Stimulated activated naive CD8-positive, alpha-beta T cell treated with anti-CD3 and anti-CD28 coated beads, Interleukin-15, Interleukin-2, amounts not matched to agents 100 U/mL and 50 U/mL, for 24 hours (primary cell): Measurements from ENCODE around the gene XPO4.
"Not testable (repeated sequence)": the region's sequence is repeated elsewhere in the genome, so short reads cannot be mapped to it uniquely, and the experiment has no call there.

ENCODE experiments used
- ATAC-seq: fragments of 150-1000 bp; cut with Tn5 transposase; one replicate; pipeline ENCODE4 v1.10.0; 2021
- DNase-seq: peaks from one replicate; pipeline ENCODE4 v3.0.0; 2021

The XPO4 gene

GRCh38 chr13:20780317-20780716 lies 122.2 kb downstream of the XPO4 start:
- ATAC-seq: no peak
- DNase-seq: no peak

- DNase-seq: no peak
- ATAC-seq: no peak
Measured at GRCh38 chr13:20779405-20779804, 123.1 kb downstream of the XPO4 start.

DNA sequence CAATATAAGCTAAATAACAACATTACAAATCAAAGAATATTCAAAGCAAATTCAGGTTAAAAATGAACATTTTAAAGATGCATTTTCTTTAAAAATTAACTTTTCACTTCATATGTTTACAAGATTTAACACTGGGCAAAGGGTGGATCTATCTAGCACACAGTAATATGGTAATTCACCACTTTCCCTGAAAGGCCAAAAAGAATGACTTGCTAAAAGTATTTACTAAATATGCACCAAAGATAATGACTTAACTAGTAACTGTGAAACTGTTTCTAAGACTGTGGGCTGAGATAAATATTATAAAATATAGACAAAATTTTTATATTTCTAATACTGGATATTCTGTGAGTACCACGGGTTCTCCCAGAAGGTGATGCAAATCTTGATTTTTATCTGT lies 124.2 kb downstream of the XPO4 start:
- DNase-seq (no peak), ATAC-seq (no peak)

DNA sequence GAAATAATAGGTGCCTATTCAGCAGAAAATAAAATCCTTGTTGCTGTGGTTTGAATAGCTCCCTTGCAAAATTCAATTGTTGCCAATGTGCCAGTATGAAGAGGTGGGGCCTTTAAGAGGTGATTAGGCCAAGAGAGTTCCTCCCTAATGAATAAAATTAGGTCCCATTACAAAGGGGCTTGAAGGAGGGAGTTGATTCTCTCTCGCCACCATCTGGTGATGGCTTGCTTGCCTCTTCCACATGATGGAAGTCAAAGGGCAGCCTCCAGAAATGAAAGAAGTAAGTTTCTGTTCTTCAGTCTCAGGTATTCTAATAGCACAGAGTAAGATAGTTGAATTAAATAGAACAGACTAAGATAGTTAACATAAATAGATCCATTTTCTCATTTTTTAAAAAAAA lies 125.8 kb downstream of the XPO4 start:
- no peak for ATAC-seq
- no peak for DNase-seq

DNA sequence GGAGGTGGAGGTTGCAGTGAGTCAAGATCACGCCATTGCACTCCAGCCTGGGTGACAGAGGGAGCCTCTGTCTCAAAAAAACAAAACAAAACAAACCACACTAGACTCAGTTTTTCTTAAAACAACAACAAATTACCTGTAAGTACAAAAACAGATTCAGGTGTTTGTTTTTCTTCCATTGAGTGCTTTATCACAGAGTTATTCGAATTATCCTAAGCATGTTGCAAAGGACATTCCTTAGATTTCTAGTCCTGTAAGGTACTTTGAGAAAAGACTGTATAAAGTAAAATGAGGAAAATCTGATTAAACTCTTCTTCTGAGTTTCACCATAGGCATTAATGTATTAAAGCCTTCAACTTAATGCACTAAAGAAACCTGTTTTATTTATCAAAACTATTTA lies 126.6 kb downstream of the XPO4 start:
- DNase-seq: no peak
- ATAC-seq: no peak

DNA sequence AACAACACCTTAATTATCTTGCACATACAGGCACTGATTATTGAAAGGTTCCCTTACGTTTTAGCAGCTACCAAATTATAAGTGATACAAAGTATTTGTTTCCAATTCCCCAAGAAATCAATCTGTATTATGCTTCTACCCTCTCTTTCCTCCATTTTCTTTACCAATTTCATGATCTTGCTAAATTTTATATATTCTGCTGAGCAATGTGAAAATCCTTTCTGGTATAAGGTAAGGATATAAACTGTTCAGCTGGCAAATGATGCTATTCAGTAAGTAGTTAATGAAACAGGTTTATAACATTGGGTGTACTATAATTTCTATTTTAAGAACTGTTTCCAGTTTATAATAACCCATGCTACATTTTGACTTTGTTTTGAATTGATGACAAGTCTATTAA lies 127.8 kb downstream of the XPO4 start:
- DNase-seq (no peak), ATAC-seq (no peak)

DNA sequence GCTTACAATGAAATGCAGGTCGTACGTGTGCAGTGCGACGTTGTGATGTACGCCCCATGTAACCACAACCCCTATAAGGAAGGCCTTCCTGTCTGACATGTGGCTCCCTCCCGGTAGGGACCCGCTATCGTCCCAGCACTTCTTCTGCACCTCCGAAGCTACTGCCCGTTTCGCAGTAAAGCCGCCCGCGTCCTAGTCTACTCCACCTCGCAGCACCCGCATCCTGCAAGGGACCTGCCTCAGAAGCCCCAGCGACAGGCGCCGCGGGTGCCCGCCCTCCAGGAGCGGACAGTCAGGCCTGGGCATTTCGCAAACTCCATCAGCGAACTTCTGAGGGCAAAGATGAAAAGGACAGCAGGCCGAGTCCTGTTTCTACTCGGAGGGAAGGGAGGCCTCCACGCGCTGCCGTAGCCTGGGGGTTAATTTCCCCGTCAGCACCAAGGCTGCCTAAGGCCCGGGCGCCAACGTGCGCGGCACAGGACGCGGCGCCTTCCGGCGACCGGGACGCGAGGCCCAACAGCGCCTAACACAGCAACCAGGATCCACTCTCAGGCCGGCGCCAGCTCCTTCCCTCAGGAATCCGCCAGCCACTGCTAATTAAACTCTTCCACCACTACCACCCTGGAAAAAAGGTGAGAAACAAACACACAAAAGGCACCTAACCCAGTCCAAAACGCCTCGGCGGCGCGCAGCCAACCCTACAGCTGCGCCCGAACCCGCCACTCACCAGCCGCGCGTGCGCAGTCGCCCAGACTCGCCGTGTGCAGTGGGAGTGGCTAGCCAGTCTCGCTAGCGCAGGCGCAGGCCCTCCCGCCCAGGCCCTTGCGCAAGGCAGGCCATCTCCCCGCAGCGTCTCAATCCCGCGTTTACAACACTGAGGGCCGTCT lies 129.1 kb downstream of the XPO4 start, which contains the start of gene EEF1AKMT1:
Gene EEF1AKMT1 (minus strand): TSS at position 768 of the 887 bp plus-strand sequence. CDS start 16,363 bp downstream, outside the sequence.
- DNase-seq (peak; percentile 97), ATAC-seq (peak; percentile 93)

- ATAC-seq: no peak
Measured at GRCh38 chr13:20772401-20773131, 130.0 kb downstream of the XPO4 start.

GRCh38 chr13:20769834-20770233 lies 132.7 kb downstream of the XPO4 start:
- ATAC-seq (no peak), DNase-seq (no peak)

More at GRCh38 chr13:20772401-20773131, 130.0 kb downstream of the XPO4 start:
- no peak for DNase-seq

DNA sequence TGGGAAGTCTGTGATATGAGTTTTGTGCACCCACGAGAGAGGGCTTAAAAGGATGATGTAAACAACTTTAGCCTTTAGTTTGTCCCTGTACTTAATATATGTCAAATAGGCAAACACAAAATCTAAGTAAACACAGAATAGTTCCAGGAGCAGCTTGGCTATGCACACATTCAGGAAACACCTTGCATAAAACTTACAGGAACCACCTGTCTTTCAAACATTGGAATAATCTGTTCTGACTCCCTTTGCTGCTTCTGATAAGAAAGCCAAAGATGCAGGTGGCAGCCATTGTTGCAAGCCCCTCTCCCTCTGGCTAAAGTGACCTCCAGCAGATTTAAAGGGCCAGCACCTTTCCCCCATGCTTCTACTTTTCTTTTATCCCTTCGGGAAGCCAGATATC lies 133.5 kb downstream of the XPO4 start:
- no peak for DNase-seq

GRCh38 chr13:20767309-20767943 lies 135.1 kb downstream of the XPO4 start:
- ATAC-seq: no peak

More for the DNA sequence above, 133.5 kb downstream of the XPO4 start:
- no peak for ATAC-seq

GRCh38 chr13:20760872-20761271 lies 141.7 kb downstream of the XPO4 start:
- DNase-seq: no peak
- ATAC-seq: no peak

More at GRCh38 chr13:20767309-20767943, 135.1 kb downstream of the XPO4 start:
- no peak for DNase-seq

GRCh38 chr13:20754009-20754408 lies 148.5 kb downstream of the XPO4 start:
- ATAC-seq (no peak), DNase-seq (no peak)

GRCh38 chr13:20749377-20749776 lies 153.2 kb downstream of the XPO4 start:
- DNase-seq (no peak), ATAC-seq (no peak)

- ATAC-seq, DNase-seq: not testable (repeated sequence)
Measured at GRCh38 chr13:20743830-20744404, 158.6 kb downstream of the XPO4 start.

GRCh38 chr13:20740021-20740420 lies 162.5 kb downstream of the XPO4 start:
- no peak for ATAC-seq
- DNase-seq: no peak

GRCh38 chr13:20738616-20739015 lies 163.9 kb downstream of the XPO4 start:
- ATAC-seq (no peak), DNase-seq (no peak)

DNA sequence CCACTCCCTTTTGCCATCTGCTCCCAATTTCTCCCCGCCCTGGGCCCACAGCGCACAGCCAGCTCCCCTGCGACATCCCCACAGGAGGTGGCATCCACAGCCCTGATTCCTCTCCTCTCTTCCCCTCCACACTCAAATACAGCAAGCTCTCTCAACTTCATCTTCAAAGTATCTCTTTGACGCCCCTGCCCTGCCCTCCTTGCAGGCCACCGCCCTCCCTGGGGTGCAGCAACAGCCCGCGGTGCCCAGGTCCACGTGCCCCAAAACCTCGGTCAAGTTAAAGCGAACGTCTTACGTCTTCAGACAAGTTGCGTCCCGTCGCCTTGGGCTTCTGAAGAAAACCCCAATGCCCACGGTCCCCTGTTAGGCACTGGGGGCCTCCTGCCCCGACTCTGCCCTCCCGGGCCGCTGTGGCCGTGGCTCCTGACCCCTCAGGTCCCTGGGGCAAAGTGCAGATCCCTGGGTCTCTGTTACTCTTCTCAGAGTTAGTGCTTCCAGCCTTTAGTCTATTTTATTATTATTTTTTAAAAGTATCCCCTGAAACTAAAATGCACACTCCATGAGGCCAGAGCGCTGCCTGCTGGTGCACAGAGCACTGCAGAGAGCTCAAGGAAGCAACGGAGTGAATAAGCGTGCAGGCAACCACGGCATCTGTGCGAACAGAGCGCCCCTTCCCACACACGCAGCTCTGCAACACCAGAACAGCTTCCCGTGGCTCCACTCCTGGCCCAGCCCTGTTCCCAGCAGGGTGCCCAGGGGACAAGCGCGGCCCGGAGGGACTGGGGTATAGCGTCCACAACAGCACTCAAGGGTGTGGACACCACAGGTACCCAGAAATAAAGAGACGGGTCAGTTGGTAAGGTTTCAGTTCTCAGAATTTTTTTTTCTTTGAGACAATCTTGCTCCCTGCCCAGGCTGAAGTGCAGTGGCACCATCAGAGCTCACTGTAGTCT lies 172.6 kb downstream of the XPO4 start:
- ATAC-seq (no peak), DNase-seq (no peak)

DNA sequence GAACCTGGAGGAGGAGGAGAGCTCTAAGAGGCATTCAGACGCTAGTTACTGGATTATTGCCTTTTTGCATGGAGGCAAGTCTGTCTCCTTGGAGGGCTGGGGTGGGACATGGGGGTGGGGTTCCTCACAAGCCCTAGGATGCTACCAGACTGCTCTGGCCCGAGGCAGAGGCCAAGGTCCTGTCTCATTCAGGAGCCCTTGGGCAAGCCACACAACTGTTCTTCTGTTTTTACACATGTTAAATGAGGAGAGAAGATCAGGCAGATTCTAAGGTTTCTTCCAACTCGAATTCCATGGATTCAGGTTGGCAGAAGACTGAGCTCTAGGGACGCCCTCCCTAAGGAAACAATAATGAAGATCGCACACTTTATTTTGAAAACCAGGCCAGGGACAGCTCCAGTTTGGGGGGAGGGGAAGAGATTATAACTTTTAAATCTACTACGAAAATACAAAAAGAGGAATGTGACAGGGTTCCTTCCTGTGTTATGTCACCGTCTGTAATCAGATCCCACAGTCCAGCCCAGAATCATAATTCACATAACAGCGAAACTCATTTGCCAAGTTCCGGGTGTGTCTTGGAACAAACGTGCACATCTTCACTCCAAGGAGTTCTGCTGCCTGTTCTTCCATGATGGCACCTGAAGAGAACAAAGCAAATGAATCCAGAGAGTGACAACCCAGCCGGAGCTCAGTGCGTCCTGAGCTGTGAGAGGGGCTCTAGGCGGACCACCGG lies 173.8 kb downstream of the XPO4 start:
- DNase-seq: no peak

GRCh38 chr13:20727856-20728255 lies 174.7 kb downstream of the XPO4 start:
- ATAC-seq (no peak), DNase-seq (no peak)

More for the DNA sequence above, 173.8 kb downstream of the XPO4 start:
- ATAC-seq: no peak
